ENCODE data around the gene PITX2.

Gene PITX2

GRCh38 chr4:110636171-110636679 is 13.3 kb upstream of the PITX2 start:
- no peak for DNase-seq

- no peak for DNase-seq
Measured at GRCh38 chr4:110635163-110635865, 12.4 kb upstream of the PITX2 start.

- DNase-seq, result no peak
Measured at GRCh38 chr4:110634350-110635162, 11.7 kb upstream of the PITX2 start.

- DNase-seq, result no peak
Measured at GRCh38 chr4:110633358-110634341, 10.8 kb upstream of the PITX2 start.

GRCh38 chr4:110632506-110633357 is 9.9 kb upstream of the PITX2 start:
- DNase-seq, result no peak

- DNase-seq, result no peak
Measured at GRCh38 chr4:110631584-110632505, 9.0 kb upstream of the PITX2 start.

GRCh38 chr4:110630688-110631402 is 8.0 kb upstream of the PITX2 start:
- no peak for DNase-seq

- DNase-seq, result no peak
Measured at GRCh38 chr4:110629780-110630687, 7.2 kb upstream of the PITX2 start.

GRCh38 chr4:110629214-110629754 is 6.4 kb upstream of the PITX2 start:
- DNase-seq, result no peak

GRCh38 chr4:110628663-110629213 is 5.9 kb upstream of the PITX2 start:
- no peak for DNase-seq

- DNase-seq, result no peak
Measured at GRCh38 chr4:110627977-110628662, 5.2 kb upstream of the PITX2 start.

- DNase-seq, result no peak
Measured at GRCh38 chr4:110626532-110627153, 3.8 kb upstream of the PITX2 start.

GRCh38 chr4:110625576-110626257 is 2.8 kb upstream of the PITX2 start:
- no peak for DNase-seq

GRCh38 chr4:110624904-110625494 is 2.1 kb upstream of the PITX2 start:
- no peak for DNase-seq

GRCh38 chr4:110624398-110624780 is 1.5 kb upstream of the PITX2 start:
- DNase-seq, result no peak

GRCh38 chr4:110623718-110624397 is 981 bp upstream of the PITX2 start:
- DNase-seq, result no peak

All from activated CD4-positive, CD25-positive, alpha-beta regulatory T cell treated with anti-CD3 and anti-CD28 coated beads, Interleukin-2, amount 50 U/mL, for 72 hours (primary cell).